ENCODE measurements around the gene ARHGAP5. TPM values are rescaled to one million over a fixed set of nuclear protein-coding genes. Genes with fewer than 3 reads are reported as not detected.

The ARHGAP5 gene
- polyA plus RNA-seq, 1 experiment = 45.6 TPM

GRCh38 chr14:32150392-32150791 lies 73.3 kb downstream of the ARHGAP5 start:
- DNase-seq (ENCODE audit: low read depth, low spot score) = no peak
- H3K27me3 ChIP-seq (ENCODE audit: control insufficient read depth, insufficient read depth, low read length) = no peaks in the 10 kb centered on the region
- no peak overlapping the region for H3K4me3 ChIP-seq (ENCODE audit: low read depth, low read length)
- ChIA-PET POLR2A (no interaction called here), CTCF (no interaction called here)
- no peaks in the 10 kb centered on the region for H3K9me3 ChIP-seq (ENCODE audit: control insufficient read depth, insufficient read depth, low read length)
- TF ChIP-seq CTCF (IDR thresholded peaks at IDR 0.05; ENCODE audit: low read depth, low read length) = no peak
- H3K27ac ChIP-seq (ENCODE audit: low read depth, low read length) = no peak overlapping the region

- no peak for TF ChIP-seq CTCF (IDR thresholded peaks at IDR 0.05; ENCODE audit: low read depth, low read length)
- no peak overlapping the region for H3K27ac ChIP-seq (ENCODE audit: low read depth, low read length)
- H3K9me3 ChIP-seq (ENCODE audit: control insufficient read depth, insufficient read depth, low read length) = no peaks in the 10 kb centered on the region
- ChIA-PET CTCF (no interaction called here), POLR2A (no interaction called here)
- no peak overlapping the region for H3K4me3 ChIP-seq (ENCODE audit: low read depth, low read length)
- H3K27me3 ChIP-seq (ENCODE audit: control insufficient read depth, insufficient read depth, low read length) = no peaks in the 10 kb centered on the region
- no peak for DNase-seq (ENCODE audit: low read depth, low spot score)
Observed at GRCh38 chr14:32166029-32166428, 88.9 kb downstream of the ARHGAP5 start.

GRCh38 chr14:32166924-32167323 lies 89.8 kb downstream of the ARHGAP5 start:
- H3K27ac ChIP-seq (ENCODE audit: low read depth, low read length) = no peak overlapping the region
- POLR2A ChIA-PET = no interaction called here
- no peaks in the 10 kb centered on the region for H3K9me3 ChIP-seq (ENCODE audit: control insufficient read depth, insufficient read depth, low read length)
- CTCF ChIA-PET = no interaction called here
- no peak for TF ChIP-seq CTCF (IDR thresholded peaks at IDR 0.05; ENCODE audit: low read depth, low read length)
- no peak for DNase-seq (ENCODE audit: low read depth, low spot score)
- no peak overlapping the region for H3K4me3 ChIP-seq (ENCODE audit: low read depth, low read length)
- no peaks in the 10 kb centered on the region for H3K27me3 ChIP-seq (ENCODE audit: control insufficient read depth, insufficient read depth, low read length)

GRCh38 chr14:32167907-32168306 lies 90.8 kb downstream of the ARHGAP5 start:
- H3K27ac ChIP-seq (ENCODE audit: low read depth, low read length) = no peak overlapping the region
- no peak overlapping the region for H3K4me3 ChIP-seq (ENCODE audit: low read depth, low read length)
- TF ChIP-seq CTCF (IDR thresholded peaks at IDR 0.05; ENCODE audit: low read depth, low read length) = no peak
- POLR2A ChIA-PET = interaction anchor here (0.6 kb wide), 1 partner anchor 805 kb away, joined by 5 read pairs; no protein-coding TSS in a partner anchor
- no peaks in the 10 kb centered on the region for H3K27me3 ChIP-seq (ENCODE audit: control insufficient read depth, insufficient read depth, low read length)
- CTCF ChIA-PET = no interaction called here
- DNase-seq (ENCODE audit: low read depth, low spot score) = no peak
- H3K9me3 ChIP-seq (ENCODE audit: control insufficient read depth, insufficient read depth, low read length) = no peaks in the 10 kb centered on the region

GRCh38 chr14:32169191-32169590 lies 92.1 kb downstream of the ARHGAP5 start:
- TF ChIP-seq CTCF (IDR thresholded peaks at IDR 0.05; ENCODE audit: low read depth, low read length) = no peak
- DNase-seq (ENCODE audit: low read depth, low spot score) = no peak

More at GRCh38 chr14:32169191-32169590, 92.1 kb downstream of the ARHGAP5 start:
- H3K27ac ChIP-seq (ENCODE audit: low read depth, low read length) = no peak overlapping the region
- H3K9me3 ChIP-seq (ENCODE audit: control insufficient read depth, insufficient read depth, low read length) = no peaks in the 10 kb centered on the region
- no peaks in the 10 kb centered on the region for H3K27me3 ChIP-seq (ENCODE audit: control insufficient read depth, insufficient read depth, low read length)
- ChIA-PET CTCF (no interaction called here), POLR2A (no interaction called here)
- H3K4me3 ChIP-seq (ENCODE audit: low read depth, low read length) = no peak overlapping the region

Data from AG04450 (cell line).